ENCODE measurements around the gene CCDC138.
A peak's percentile ranks its signal among the peaks of the same experiment; 100 is the strongest.

CCDC138 gene

DNA sequence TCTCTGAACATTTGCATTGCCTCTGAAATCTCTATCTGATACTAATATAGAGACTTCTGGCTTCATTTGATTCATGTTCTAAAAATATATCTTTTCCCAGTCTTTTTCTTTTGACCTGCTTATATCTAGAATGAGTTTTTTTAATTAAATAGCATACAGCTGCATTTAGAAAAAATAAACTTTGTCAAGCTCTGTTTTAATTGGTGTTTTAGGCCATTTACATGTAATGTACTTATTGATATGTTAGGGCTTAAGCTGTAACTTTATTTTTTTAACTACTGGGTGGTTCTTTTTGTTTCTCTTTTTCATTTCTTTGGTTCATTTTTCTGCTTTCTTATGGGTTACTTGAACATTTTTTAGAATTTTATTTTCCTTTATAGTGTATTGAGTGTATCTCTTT is 54.9 kb downstream of the CCDC138 start:
- Mint-ChIP-seq H3K4me3 (no peak overlapping the region), H3K27me3 (no peaks in the 10 kb centered on the region), H3K27ac (no peak overlapping the region), H3K36me3 (ENCODE audit: insufficient read depth) (no peaks in the 10 kb centered on the region), H3K9me3 (no peaks in the 10 kb centered on the region), H3K4me1 (ENCODE audit: low read depth in 2 of 2) (no peaks in the 10 kb centered on the region)
- DNase-seq (no peak), ATAC-seq (replicated peaks) (no peak)

DNA sequence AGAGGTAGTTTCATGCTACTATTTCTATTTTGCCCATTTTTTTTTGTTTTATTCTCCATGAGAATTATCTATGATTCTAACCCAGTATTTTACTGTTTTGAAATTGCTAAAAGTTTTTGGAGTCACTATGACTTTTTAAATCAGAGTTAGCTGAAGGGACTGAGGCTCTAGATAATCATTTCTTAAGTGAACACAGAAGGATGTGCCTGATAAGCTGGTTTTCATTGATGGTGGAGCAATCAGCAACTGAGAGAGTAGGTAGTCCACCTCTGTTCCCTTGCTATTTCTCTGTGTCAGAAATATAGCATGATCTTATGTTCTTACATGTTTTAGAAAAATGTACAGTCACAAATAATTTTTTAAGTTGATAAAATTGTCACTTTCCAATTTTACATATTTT is 59.4 kb downstream of the CCDC138 start:
- no peaks in the 10 kb centered on the region for H3K9me3 Mint-ChIP-seq
- no peaks in the 10 kb centered on the region for H3K27me3 Mint-ChIP-seq
- DNase-seq = no peak
- H3K4me1 Mint-ChIP-seq (ENCODE audit: low read depth in 2 of 2) = no peaks in the 10 kb centered on the region
- H3K27ac Mint-ChIP-seq = no peak overlapping the region
- ATAC-seq (replicated peaks) = no peak
- no peaks in the 10 kb centered on the region for H3K36me3 Mint-ChIP-seq (ENCODE audit: insufficient read depth)
- no peak overlapping the region for H3K4me3 Mint-ChIP-seq

DNA sequence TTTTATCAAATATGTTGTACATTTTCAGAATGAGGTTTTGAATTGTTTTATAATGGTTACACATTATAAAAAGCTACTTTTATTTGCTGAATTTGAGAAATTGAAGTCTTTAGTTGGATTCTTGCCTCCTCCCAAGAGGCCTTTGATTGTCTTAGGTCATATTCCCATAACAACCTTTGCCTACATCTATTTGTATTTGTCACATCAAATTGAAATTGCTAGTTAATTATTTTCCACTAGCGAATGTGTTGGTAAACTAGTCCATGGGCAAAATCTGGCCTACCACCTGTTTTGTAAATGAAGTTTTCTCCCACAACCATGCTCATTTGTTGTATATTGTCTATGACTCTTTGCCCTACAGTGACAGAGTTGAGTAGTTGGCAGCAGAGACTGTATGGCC is 60.4 kb downstream of the CCDC138 start:
- Mint-ChIP-seq H3K4me1 (ENCODE audit: low read depth in 2 of 2) (no peaks in the 10 kb centered on the region), H3K9me3 (no peaks in the 10 kb centered on the region), H3K27me3 (no peaks in the 10 kb centered on the region), H3K4me3 (no peak overlapping the region), H3K27ac (no peak overlapping the region), H3K36me3 (ENCODE audit: insufficient read depth) (no peaks in the 10 kb centered on the region)
- ATAC-seq (replicated peaks) = no peak
- DNase-seq = no peak

DNA sequence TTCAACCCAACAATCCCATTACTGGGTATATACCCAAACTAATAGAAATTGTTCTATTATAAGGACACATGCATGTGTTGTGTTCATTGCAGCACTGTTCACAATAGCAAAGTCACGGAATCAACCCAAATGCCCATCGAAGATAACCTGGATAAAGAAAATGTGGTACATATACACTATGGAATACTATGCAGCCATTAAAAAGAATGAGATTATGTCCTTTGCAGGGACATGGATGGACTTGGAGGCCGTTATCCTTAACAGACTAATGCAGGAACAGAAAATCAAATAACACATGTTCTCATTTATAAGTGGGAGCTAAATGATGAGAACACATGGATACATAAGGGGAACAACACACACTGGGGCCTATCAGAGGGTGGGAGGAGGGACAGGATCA is 65.8 kb downstream of the CCDC138 start:
- Mint-ChIP-seq H3K4me3 (no peak overlapping the region), H3K9me3 (no peaks in the 10 kb centered on the region), H3K4me1 (ENCODE audit: low read depth in 2 of 2) (no peaks in the 10 kb centered on the region), H3K36me3 (ENCODE audit: insufficient read depth) (no peaks in the 10 kb centered on the region), H3K27ac (no peak overlapping the region), H3K27me3 (no peaks in the 10 kb centered on the region)
- ATAC-seq (replicated peaks) (no peak), DNase-seq (no peak)

DNA sequence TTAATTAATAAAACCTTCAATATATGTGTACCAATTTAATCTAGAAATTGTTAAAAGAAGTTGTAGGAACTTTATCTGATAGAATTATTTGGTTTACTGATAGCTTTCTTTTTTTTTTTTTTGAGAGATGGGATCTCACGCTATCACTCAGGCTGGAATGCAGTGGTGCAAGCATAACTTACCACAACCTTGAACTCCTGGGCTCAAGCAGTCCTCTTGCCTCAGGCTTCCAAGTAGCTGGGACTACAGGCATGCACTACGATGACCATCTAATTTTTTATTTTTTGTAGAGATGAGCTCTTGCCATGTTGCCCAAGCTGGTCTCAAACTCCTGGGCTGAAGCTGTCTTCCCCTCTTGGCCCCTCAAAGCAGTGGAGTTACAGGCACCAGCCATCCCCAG is 66.8 kb downstream of the CCDC138 start:
- H3K9me3 Mint-ChIP-seq = no peaks in the 10 kb centered on the region

DNA sequence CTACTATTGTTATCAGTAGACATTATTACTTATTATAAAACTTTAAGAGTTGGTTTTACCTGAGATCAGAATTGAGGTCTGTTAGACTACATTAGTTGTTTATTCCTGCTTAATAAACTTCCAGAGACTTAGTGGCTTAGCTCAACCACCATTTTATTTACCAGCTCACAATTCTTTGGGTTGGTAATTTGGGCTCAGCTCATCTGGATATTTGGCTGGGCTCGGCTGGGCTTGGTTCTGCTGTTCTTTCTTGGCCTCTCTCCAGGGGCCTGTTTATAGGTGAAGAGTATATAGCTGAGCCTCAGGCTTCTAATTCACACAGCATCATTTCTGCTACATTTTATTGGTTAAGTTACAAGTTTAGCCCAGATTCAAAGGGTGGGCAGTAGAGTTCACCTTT is 67.9 kb downstream of the CCDC138 start:
- Mint-ChIP-seq H3K9me3 (no peaks in the 10 kb centered on the region), H3K4me1 (ENCODE audit: low read depth in 2 of 2) (no peaks in the 10 kb centered on the region), H3K36me3 (ENCODE audit: insufficient read depth) (no peaks in the 10 kb centered on the region), H3K27me3 (no peaks in the 10 kb centered on the region), H3K4me3 (no peak overlapping the region), H3K27ac (no peak overlapping the region)
- no peak for ATAC-seq (replicated peaks)
- no peak for DNase-seq

More for the DNA sequence above, 66.8 kb downstream of the CCDC138 start:
- no peak overlapping the region for H3K27ac Mint-ChIP-seq
- no peak overlapping the region for H3K4me3 Mint-ChIP-seq
- no peaks in the 10 kb centered on the region for H3K36me3 Mint-ChIP-seq (ENCODE audit: insufficient read depth)
- H3K27me3 Mint-ChIP-seq = no peaks in the 10 kb centered on the region
- DNase-seq (no peak), ATAC-seq (replicated peaks) (no peak)
- H3K4me1 Mint-ChIP-seq (ENCODE audit: low read depth in 2 of 2) = no peaks in the 10 kb centered on the region

DNA sequence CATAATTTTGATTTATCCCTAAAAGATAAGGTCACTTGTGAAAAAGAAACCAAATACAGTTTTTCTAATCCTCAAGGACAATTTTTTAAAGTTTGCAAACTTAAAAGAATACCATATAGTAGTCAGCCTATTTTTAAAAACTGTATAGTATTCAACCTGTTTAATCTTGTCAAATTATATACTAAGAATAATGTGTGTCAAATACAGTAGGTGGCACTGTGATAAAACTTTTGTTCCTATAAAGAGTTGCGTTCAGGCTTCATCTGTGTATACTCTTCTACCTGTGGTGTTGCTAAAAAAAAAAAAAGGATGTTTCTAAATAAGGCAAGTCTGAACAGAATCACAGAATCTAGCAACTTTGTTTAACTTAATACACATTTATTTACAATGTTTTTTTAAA is 68.6 kb downstream of the CCDC138 start:
- H3K4me3 Mint-ChIP-seq = no peak overlapping the region
- ATAC-seq (replicated peaks) (peak; percentile 31), DNase-seq (no peak)
- H3K27me3 Mint-ChIP-seq = no peaks in the 10 kb centered on the region
- H3K36me3 Mint-ChIP-seq (ENCODE audit: insufficient read depth) = no peaks in the 10 kb centered on the region
- no peak overlapping the region for H3K27ac Mint-ChIP-seq
- no peaks in the 10 kb centered on the region for H3K9me3 Mint-ChIP-seq
- no peaks in the 10 kb centered on the region for H3K4me1 Mint-ChIP-seq (ENCODE audit: low read depth in 2 of 2)

DNA sequence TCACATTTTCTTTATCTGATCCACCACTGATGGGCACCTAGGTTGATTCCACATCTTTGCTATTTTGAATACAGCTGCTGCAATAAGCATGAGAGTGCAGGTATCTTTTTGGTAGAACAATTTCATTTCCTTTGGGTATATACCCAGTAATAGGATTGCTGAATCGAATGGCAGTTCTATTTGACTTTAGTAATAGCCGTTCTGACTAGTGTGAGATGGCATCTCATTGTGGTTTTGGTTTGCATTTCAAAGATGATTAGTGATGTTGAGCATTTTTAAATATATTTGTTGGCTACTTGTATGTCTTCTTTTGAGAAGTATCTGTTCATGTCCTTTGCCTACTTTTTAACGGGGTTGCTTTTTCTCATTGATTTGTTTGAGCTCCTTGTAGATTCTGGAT is 72.3 kb downstream of the CCDC138 start:
- DNase-seq (no peak), ATAC-seq (replicated peaks) (no peak)
- Mint-ChIP-seq H3K36me3 (ENCODE audit: insufficient read depth) (peaks cover 4% of the 10 kb centered on the region), H3K27me3 (no peaks in the 10 kb centered on the region), H3K4me1 (ENCODE audit: low read depth in 2 of 2) (no peaks in the 10 kb centered on the region), H3K9me3 (no peaks in the 10 kb centered on the region), H3K4me3 (no peak overlapping the region), H3K27ac (no peak overlapping the region)

DNA sequence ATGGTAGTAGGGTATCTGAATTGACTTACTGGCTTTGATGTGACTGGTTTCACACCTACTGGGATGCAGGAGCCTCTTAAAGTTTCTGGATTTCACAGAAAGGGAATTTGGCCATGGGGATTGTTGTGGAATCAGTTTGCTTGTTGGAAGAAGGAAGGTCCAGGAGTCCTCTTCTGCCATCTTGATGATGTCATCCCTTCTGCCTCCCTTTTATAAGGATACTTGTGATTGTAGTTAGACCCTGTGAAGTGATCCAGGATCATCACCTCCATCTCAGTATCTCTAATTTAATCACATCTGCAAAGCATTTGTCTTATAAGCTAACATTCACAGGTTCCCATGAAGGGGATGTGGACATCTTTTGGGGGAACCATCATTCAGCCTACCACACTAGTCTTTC is 79.5 kb downstream of the CCDC138 start:
- H3K4me3 Mint-ChIP-seq = no peak overlapping the region
- no peaks in the 10 kb centered on the region for H3K27me3 Mint-ChIP-seq
- no peaks in the 10 kb centered on the region for H3K36me3 Mint-ChIP-seq (ENCODE audit: insufficient read depth)
- DNase-seq = no peak
- H3K4me1 Mint-ChIP-seq (ENCODE audit: low read depth in 2 of 2) = no peaks in the 10 kb centered on the region
- H3K27ac Mint-ChIP-seq = no peak overlapping the region
- no peak for ATAC-seq (replicated peaks)
- peaks cover 5 to 18% of the 10 kb centered on the region in 2 donors for H3K9me3 Mint-ChIP-seq

DNA sequence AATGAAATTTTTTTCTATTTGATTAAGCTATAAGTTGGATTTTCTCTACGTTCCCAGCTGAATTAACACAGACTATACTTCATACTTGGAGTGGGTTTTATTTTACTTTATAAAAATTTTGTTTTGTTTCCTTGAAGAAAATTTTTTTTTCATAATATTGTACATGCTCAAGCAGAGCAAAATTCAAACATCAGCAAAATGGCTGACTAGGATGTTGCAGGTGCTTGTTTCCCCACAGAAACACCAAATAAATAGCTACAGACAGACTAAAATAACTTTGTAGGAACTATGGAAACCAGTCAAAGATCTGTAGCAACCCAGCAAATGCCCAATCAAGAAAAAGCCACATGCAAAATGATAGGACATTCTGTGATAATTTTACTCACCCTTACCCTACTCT is 82.3 kb downstream of the CCDC138 start:
- H3K4me1 Mint-ChIP-seq (ENCODE audit: low read depth in 2 of 2) = no peaks in the 10 kb centered on the region
- H3K9me3 Mint-ChIP-seq = peaks cover 5 to 23% of the 10 kb centered on the region in 2 donors
- ATAC-seq (replicated peaks) = no peak
- no peak overlapping the region for H3K4me3 Mint-ChIP-seq
- H3K36me3 Mint-ChIP-seq (ENCODE audit: insufficient read depth) = no peaks in the 10 kb centered on the region
- no peaks in the 10 kb centered on the region for H3K27me3 Mint-ChIP-seq
- no peak for DNase-seq
- no peak overlapping the region for H3K27ac Mint-ChIP-seq

DNA sequence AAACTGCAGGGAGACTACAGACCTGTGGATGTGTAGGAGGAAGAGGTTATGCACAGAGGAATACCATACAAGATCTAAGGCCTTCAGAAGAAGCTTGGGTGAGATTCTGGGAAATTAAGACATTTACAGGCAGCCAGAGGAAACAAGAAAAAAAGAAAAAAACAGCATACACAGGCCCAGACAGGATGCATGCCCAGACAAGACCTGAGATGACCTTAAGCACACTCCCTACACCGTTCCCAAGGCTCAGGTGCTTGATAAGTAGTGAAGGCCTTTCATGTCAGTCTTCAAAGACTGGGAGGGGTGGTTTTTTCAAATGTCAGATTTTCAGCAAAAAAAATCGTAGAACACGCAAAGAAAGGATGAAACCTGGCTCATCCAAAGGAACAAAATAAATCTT is 83.0 kb downstream of the CCDC138 start:
- Mint-ChIP-seq H3K4me1 (ENCODE audit: low read depth in 2 of 2) (no peaks in the 10 kb centered on the region), H3K27me3 (no peaks in the 10 kb centered on the region), H3K27ac (no peak overlapping the region), H3K4me3 (no peak overlapping the region), H3K36me3 (ENCODE audit: insufficient read depth) (no peaks in the 10 kb centered on the region), H3K9me3 (peaks cover 5 to 23% of the 10 kb centered on the region in 2 donors)
- DNase-seq = no peak
- ATAC-seq (replicated peaks) = no peak

DNA sequence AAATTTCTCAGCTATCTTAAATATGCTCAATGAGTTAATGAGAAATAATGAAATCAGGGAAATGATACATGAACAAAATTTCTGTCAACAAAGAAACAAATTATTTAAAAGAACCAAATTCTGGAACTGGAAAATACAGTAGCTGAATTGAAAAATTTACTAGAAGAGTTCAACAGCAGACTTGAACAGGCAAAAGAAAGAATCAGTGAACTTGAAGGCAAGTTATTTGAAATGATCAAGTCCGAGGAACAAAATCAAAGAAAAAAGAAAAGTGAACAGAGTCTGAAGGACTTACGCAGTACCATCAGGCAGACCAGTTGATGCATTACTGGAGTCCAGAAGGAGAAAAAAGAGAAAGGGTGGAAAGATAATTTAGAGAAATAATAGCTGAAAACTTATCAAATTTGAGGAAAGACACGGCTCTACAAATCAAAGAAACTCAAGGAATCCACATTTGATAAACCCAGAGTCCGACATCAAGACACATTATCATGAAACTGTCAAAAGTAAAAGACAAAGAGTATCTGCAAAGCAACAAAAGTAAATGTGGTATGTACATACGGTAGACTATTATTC is 83.6 kb downstream of the CCDC138 start:
- H3K36me3 Mint-ChIP-seq (ENCODE audit: insufficient read depth) = no peaks in the 10 kb centered on the region
- no peak overlapping the region for H3K4me3 Mint-ChIP-seq
- H3K27me3 Mint-ChIP-seq = no peaks in the 10 kb centered on the region
- DNase-seq (no peak), ATAC-seq (replicated peaks) (no peak)
- H3K9me3 Mint-ChIP-seq = peaks cover 5 to 23% of the 10 kb centered on the region in 2 donors
- H3K4me1 Mint-ChIP-seq (ENCODE audit: low read depth in 2 of 2) = no peaks in the 10 kb centered on the region
- no peak overlapping the region for H3K27ac Mint-ChIP-seq

DNA sequence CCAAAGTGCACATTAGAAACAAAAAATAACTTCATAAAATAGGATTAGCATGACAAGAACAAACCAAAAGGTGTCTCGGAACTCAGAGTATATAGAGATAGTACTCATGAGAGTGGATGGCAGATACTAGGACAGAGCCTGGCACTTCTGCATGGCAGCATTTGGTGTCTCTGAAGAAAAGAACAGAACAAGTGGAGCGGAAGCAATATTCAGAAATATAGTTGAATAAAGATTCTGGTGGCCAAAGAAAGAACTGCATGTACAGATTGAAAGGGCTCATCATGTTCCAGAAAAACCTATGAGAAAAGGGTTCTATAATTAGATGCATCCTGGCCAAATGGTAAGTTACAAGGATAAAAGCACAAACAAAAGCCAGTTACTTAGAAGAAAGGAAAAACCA is 90.9 kb downstream of the CCDC138 start:
- H3K27ac Mint-ChIP-seq = no peak overlapping the region
- H3K36me3 Mint-ChIP-seq (ENCODE audit: insufficient read depth) = no peaks in the 10 kb centered on the region
- no peak overlapping the region for H3K4me3 Mint-ChIP-seq
- peaks cover 0 to 8% of the 10 kb centered on the region in 2 donors for H3K9me3 Mint-ChIP-seq
- no peak for ATAC-seq (replicated peaks)
- H3K27me3 Mint-ChIP-seq = no peaks in the 10 kb centered on the region
- DNase-seq = no peak
- no peaks in the 10 kb centered on the region for H3K4me1 Mint-ChIP-seq (ENCODE audit: low read depth in 2 of 2)

DNA sequence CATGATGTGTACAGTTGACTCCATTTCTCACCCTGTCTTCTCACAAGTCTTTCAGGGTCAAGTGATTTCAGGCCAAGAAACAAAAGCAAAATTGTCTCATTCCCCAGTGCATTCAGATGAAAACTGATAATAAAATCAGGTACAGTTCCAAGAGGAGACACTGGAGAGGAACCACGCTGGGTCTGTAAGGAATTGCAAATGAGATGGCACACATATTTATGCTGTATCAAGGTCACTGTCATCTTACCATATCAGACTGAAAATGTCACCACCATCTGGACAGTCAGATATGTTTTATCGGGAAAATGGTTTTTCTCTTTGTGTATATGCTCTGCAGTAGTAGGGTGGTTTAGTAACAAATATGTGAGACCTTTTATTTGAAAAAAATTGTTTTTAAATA is 91.7 kb downstream of the CCDC138 start:
- H3K27me3 Mint-ChIP-seq = no peaks in the 10 kb centered on the region
- H3K4me3 Mint-ChIP-seq = no peak overlapping the region
- no peaks in the 10 kb centered on the region for H3K36me3 Mint-ChIP-seq (ENCODE audit: insufficient read depth)
- no peak for ATAC-seq (replicated peaks)
- H3K9me3 Mint-ChIP-seq = peaks cover 0 to 11% of the 10 kb centered on the region in 2 donors
- H3K27ac Mint-ChIP-seq = no peak overlapping the region
- no peak for DNase-seq
- H3K4me1 Mint-ChIP-seq (ENCODE audit: low read depth in 2 of 2) = no peaks in the 10 kb centered on the region

DNA sequence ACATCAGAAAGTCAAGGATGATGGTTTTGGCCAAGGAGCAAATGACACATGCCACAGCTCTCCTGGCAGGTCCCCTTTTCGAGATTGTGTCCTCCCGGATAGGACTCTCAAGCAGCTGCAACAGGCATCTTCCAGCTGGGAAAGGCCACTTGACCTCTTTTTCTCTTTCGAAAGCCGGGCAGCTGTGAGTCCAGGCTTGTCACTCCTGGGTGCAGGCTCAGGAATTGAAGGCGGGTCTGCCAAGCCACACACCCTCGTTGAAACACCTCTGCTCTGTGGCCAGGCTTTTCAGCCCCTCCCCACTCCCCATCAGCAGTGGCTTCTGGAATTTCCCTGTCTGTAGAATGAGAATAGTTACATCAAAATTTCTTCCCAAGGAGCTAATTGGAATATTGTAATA is 98.0 kb downstream of the CCDC138 start:
- no peaks in the 10 kb centered on the region for H3K27me3 Mint-ChIP-seq
- H3K4me1 Mint-ChIP-seq (ENCODE audit: low read depth in 2 of 2) = no peaks in the 10 kb centered on the region
- no peaks in the 10 kb centered on the region for H3K36me3 Mint-ChIP-seq (ENCODE audit: insufficient read depth)
- ATAC-seq (replicated peaks) (no peak), DNase-seq (no peak)
- H3K4me3 Mint-ChIP-seq = no peak overlapping the region
- peaks cover 3 to 11% of the 10 kb centered on the region in 2 donors for H3K9me3 Mint-ChIP-seq
- no peak overlapping the region for H3K27ac Mint-ChIP-seq
